HCT116 (cell line): ENCODE results near the gene AR. TPM values are rescaled to one million over a fixed set of nuclear protein-coding genes. Genes with fewer than 3 reads are reported as not detected.

ENCODE experiments used
- ATAC-seq: fragments of 200-7000 bp; cut with Tn5 transposase; 2 replicates; pipeline ENCODE4 v1.9.1; 2020; ENCODE audit warnings: mild to moderate bottlenecking, moderate library complexity
- BruUV-seq: library from RNA; stranded (reverse); fragments of 400-500 nt; replicated peaks from 2 replicates; lab custom pipeline; 2021; lab: Mats Ljungman, UMichigan
- CTCF ChIA-PET: fragments of 300-600 bp; sonication (Branson Sonifier 250); formaldehyde crosslinking; loops from one replicate; lab custom pipeline; 2021; ENCODE audit warnings: antibody characterized with exemption; lab: Charles Lee
- POLR2A ChIA-PET: fragments of 300-600, 350-600 bp; sonication (Branson Sonifier 250); formaldehyde crosslinking; loops from one replicate; lab custom pipeline; 2021; ENCODE audit warnings: antibody characterized with exemption; lab: Charles Lee
- RAD21 ChIA-PET, 2 experiments: fragments of 300-600 bp; sonication (Branson Sonifier 250); formaldehyde crosslinking; loops; one replicate each; lab custom pipeline; 2023; ENCODE audit warnings: low total read pairs in 2 of 2; ENCODE audit not compliant: uncharacterized antibody in 2 of 2, unreplicated experiment in 2 of 2, low non-redundant PET in 1 of 2; lab: Charles Lee
- DNase-seq: peaks from one replicate; pipeline ENCODE4 v3.0.0-alpha.2; 2010; ENCODE audit warnings: low read depth, low spot score
- H2AFZ ChIP-seq: fragments of 200-600 bp; shearing (Covaris generic), sonication (generic); 2 replicates; pipeline ENCODE4 v1.6.1; 2017; ENCODE audit warnings: low read depth, mixed run types, mixed read lengths, antibody characterized with exemption, low read length; ENCODE audit not compliant: poor library complexity, severe bottlenecking
- H3K27ac ChIP-seq: 2 replicates; pipeline ENCODE4 v1.5.1; 2012; ENCODE audit warnings: low read depth, low read length
- H3K27me3 ChIP-seq: fragments of 200-600 bp; sonication (generic); 2 replicates; pipeline ENCODE4 v1.6.1; 2016; ENCODE audit warnings: mixed run types, low read length, mixed read lengths; ENCODE audit not compliant: insufficient read depth
- H3K36me3 ChIP-seq, 2 experiments: fragments of 200-500 bp in 1 of 2; fragments of 200-600 bp in 1 of 2; sonication (Bioruptor generic) in 1 of 2; sonication (generic) in 1 of 2; 2 replicates each; pipeline versions ENCODE4 v1.5.1 to v1.6.1; 2014 to 2016; ENCODE audit warnings: low read length in 2 of 2, inconsistent platforms in 1 of 2, mixed read lengths in 1 of 2, mixed run types in 1 of 2; ENCODE audit not compliant: insufficient read depth in 2 of 2, control insufficient read depth in 1 of 2
- H3K4me1 ChIP-seq, 2 experiments: fragments of 200-600 bp in 1 of 2; sonication (generic) in 1 of 2; 2 replicates each; pipeline versions ENCODE4 v1.5.1 to v1.6.1; 2012 to 2017; ENCODE audit warnings: low read length in 2 of 2, inconsistent platforms in 1 of 2, mild to moderate bottlenecking in 1 of 2, mixed read lengths in 1 of 2, mixed run types in 1 of 2, moderate library complexity in 1 of 2; ENCODE audit not compliant: insufficient read depth in 2 of 2, control insufficient read depth in 1 of 2
- H3K4me2 ChIP-seq: fragments of 200-600 bp; sonication (generic); 2 replicates; pipeline ENCODE4 v1.6.1; 2017; ENCODE audit warnings: mixed run types, low read length, mixed read lengths
- H3K4me3 ChIP-seq, 2 experiments: fragments of 200-600 bp in 1 of 2; sonication (generic) in 1 of 2; replicated peaks in 1 of 2; 2 replicates each; pipeline ENCODE4 v1.5.1; 2011 to 2016; ENCODE audit warnings: low read length in 2 of 2, control low read depth in 1 of 2, low read depth in 1 of 2, mild to moderate bottlenecking in 1 of 2, mixed read lengths in 1 of 2, mixed run types in 1 of 2
- H3K79me2 ChIP-seq: fragments of 200-600 bp; sonication (generic); 2 replicates; pipeline ENCODE4 v1.6.1; 2017; ENCODE audit warnings: mild to moderate bottlenecking, mixed run types, low read length, moderate library complexity, mixed read lengths; ENCODE audit not compliant: insufficient read depth
- H3K9ac ChIP-seq: fragments of 200-600 bp; sonication (generic); 2 replicates; pipeline ENCODE4 v1.6.1; 2016; ENCODE audit warnings: low read length, mixed read lengths
- H3K9me2 ChIP-seq: fragments of 200-600 bp; sonication (generic), shearing (Covaris generic); 2 replicates; pipeline ENCODE4 v1.6.1; 2017; ENCODE audit warnings: mixed run types, mild to moderate bottlenecking, moderate library complexity; ENCODE audit not compliant: insufficient read depth
- H3K9me3 ChIP-seq, 2 experiments: fragments of 200-500 bp in 1 of 2; fragments of 200-600 bp in 1 of 2; sonication (Bioruptor generic) in 1 of 2; sonication (generic) in 1 of 2; 2 replicates each; pipeline ENCODE4 v1.6.1; 2014 to 2017; ENCODE audit warnings: low read length in 2 of 2, mixed read lengths in 2 of 2, inconsistent platforms in 1 of 2, low read depth in 1 of 2, mild to moderate bottlenecking in 1 of 2, mixed run types in 1 of 2, moderate library complexity in 1 of 2; ENCODE audit not compliant: control insufficient read depth in 1 of 2, insufficient read depth in 1 of 2
- H4K20me1 ChIP-seq: fragments of 200-600 bp; sonication (generic), shearing (Covaris generic); 2 replicates; pipeline ENCODE4 v1.6.1; 2017; ENCODE audit warnings: mixed run types, mild to moderate bottlenecking, moderate library complexity; ENCODE audit not compliant: insufficient read depth
- CBX3 ChIP-seq: IDR thresholded peaks from 2 replicates; pipeline ENCODE4 v1.6.1; 2012; ENCODE audit warnings: low read depth
- CEBPB ChIP-seq: IDR thresholded peaks from 2 replicates; pipeline ENCODE4 v1.6.1; 2012; ENCODE audit warnings: low read depth
- ELF1 ChIP-seq: IDR thresholded peaks from 2 replicates; pipeline ENCODE4 v1.6.1; 2012; ENCODE audit warnings: low read depth, borderline replicate concordance
- RAD21 ChIP-seq: IDR thresholded peaks from 2 replicates; pipeline ENCODE4 v1.6.1; 2012; ENCODE audit warnings: low read depth, mild to moderate bottlenecking
- SRF ChIP-seq: IDR thresholded peaks from 2 replicates; pipeline ENCODE4 v1.6.1; 2012; ENCODE audit warnings: low read depth
- YY1 ChIP-seq: IDR thresholded peaks from 2 replicates; pipeline ENCODE4 v1.6.1; 2011; ENCODE audit warnings: low read length, low read depth, moderate library complexity, mild to moderate bottlenecking; ENCODE audit not compliant: insufficient replicate concordance; ENCODE audit errors: extremely low read depth
- ZFX ChIP-seq: fragments of 450-650 bp; IDR thresholded peaks from 2 replicates; pipeline ENCODE4 v1.6.1; 2017
- ZNF274 ChIP-seq: fragments of 200-500 bp; sonication (Bioruptor generic); IDR thresholded peaks from 2 replicates; pipeline ENCODE4 v1.6.1; 2014; ENCODE audit warnings: mild to moderate bottlenecking, low read depth, low read length, inconsistent platforms
- intact Hi-C: fragments of 100-400 bp; cut with micrococcal nuclease; formaldehyde crosslinking; loops from 2 replicates; pipeline ENCODE4 v1.10.0; 2022
- total RNA-seq: library from RNA; stranded (reverse); gene quantifications from one replicate; pipeline ENCODE4 v1.2.1, GENCODE V29; 2021; ENCODE audit not compliant: unreplicated experiment
- TF ChIP-seq, protein P1 (sequence below): IDR thresholded peaks from 2 replicates; pipeline ENCODE4 v1.6.1; 2012; ENCODE audit warnings: low read depth
- TF ChIP-seq, protein P2 (sequence below): IDR thresholded peaks from 2 replicates; pipeline ENCODE4 v1.6.1; 2012
- TF ChIP-seq, protein P3 (sequence below): IDR thresholded peaks from 2 replicates; pipeline ENCODE4 v1.6.1; 2011; ENCODE audit warnings: mild to moderate bottlenecking, low read length, moderate library complexity; ENCODE audit not compliant: insufficient replicate concordance; ENCODE audit errors: extremely low read depth
- TF ChIP-seq, protein P4 (sequence below): IDR thresholded peaks from 2 replicates; pipeline ENCODE4 v1.6.1; 2012

Gene AR
- total RNA-seq, 1 experiment from 2014 or later = 0.02 TPM

DNA sequence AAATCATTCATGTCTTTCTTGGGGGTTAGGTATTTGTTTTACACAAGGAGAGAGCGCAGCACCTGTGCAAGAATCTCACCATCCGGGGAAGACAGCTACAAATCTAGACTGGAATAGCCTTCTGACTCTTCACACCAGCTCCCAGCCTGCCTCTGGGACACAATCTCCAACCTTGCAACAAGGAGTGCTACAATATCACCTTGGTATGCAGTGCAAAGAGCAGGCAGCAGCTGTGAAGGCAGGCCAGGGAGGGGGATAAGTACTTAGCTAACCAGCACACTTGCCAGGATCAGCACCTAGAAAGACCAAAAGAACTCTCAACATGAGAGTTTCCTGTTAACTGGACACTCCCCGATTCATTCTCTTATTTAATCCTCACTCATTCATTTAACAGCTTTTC, 235.3 kb downstream of the AR start:
- no peaks in the 10 kb centered on the region for H3K9me2 ChIP-seq
- DNase-seq (no peak), ATAC-seq (no peak)
- RAD21 ChIA-PET = no interaction called here
- H3K4me1 ChIP-seq = no peaks in the 10 kb centered on the region
- POLR2A ChIA-PET = no interaction called here
- H3K4me2 ChIP-seq = no peak overlapping the region
- no peaks in the 10 kb centered on the region for H3K79me2 ChIP-seq
- H2AFZ ChIP-seq = no peak overlapping the region
- H3K36me3 ChIP-seq = no peaks in the 10 kb centered on the region
- H4K20me1 ChIP-seq = no peaks in the 10 kb centered on the region
- H3K27me3 ChIP-seq = no peaks in the 10 kb centered on the region
- intact Hi-C loops = no loop called here
- BruUV-seq = no TSS peak
- no peak overlapping the region for H3K27ac ChIP-seq
- no peak overlapping the region for H3K9ac ChIP-seq
- TF ChIP-seq RAD21 = no peak
- no peak for TF ChIP-seq YY1
- no peak for TF ChIP-seq CEBPB
- TF ChIP-seq ELF1 = no peak
- no peak for TF ChIP-seq ZFX
- no peak for TF ChIP-seq CBX3
- TF ChIP-seq, protein P1, sequence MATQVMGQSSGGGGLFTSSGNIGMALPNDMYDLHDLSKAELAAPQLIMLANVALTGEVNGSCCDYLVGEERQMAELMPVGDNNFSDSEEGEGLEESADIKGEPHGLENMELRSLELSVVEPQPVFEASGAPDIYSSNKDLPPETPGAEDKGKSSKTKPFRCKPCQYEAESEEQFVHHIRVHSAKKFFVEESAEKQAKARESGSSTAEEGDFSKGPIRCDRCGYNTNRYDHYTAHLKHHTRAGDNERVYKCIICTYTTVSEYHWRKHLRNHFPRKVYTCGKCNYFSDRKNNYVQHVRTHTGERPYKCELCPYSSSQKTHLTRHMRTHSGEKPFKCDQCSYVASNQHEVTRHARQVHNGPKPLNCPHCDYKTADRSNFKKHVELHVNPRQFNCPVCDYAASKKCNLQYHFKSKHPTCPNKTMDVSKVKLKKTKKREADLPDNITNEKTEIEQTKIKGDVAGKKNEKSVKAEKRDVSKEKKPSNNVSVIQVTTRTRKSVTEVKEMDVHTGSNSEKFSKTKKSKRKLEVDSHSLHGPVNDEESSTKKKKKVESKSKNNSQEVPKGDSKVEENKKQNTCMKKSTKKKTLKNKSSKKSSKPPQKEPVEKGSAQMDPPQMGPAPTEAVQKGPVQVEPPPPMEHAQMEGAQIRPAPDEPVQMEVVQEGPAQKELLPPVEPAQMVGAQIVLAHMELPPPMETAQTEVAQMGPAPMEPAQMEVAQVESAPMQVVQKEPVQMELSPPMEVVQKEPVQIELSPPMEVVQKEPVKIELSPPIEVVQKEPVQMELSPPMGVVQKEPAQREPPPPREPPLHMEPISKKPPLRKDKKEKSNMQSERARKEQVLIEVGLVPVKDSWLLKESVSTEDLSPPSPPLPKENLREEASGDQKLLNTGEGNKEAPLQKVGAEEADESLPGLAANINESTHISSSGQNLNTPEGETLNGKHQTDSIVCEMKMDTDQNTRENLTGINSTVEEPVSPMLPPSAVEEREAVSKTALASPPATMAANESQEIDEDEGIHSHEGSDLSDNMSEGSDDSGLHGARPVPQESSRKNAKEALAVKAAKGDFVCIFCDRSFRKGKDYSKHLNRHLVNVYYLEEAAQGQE = no peak
- TF ChIP-seq, protein P2, sequence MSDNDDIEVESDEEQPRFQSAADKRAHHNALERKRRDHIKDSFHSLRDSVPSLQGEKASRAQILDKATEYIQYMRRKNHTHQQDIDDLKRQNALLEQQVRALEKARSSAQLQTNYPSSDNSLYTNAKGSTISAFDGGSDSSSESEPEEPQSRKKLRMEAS = no peak
- no peak for TF ChIP-seq SRF
- no peak for TF ChIP-seq ZNF274
- TF ChIP-seq, protein P3, sequence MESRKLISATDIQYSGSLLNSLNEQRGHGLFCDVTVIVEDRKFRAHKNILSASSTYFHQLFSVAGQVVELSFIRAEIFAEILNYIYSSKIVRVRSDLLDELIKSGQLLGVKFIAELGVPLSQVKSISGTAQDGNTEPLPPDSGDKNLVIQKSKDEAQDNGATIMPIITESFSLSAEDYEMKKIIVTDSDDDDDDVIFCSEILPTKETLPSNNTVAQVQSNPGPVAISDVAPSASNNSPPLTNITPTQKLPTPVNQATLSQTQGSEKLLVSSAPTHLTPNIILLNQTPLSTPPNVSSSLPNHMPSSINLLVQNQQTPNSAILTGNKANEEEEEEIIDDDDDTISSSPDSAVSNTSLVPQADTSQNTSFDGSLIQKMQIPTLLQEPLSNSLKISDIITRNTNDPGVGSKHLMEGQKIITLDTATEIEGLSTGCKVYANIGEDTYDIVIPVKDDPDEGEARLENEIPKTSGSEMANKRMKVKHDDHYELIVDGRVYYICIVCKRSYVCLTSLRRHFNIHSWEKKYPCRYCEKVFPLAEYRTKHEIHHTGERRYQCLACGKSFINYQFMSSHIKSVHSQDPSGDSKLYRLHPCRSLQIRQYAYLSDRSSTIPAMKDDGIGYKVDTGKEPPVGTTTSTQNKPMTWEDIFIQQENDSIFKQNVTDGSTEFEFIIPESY = no peak
- TF ChIP-seq, protein P4, sequence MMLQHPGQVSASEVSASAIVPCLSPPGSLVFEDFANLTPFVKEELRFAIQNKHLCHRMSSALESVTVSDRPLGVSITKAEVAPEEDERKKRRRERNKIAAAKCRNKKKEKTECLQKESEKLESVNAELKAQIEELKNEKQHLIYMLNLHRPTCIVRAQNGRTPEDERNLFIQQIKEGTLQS = no peak
- H3K9me3 ChIP-seq = no peaks in the 10 kb centered on the region
- no peak overlapping the region for H3K4me3 ChIP-seq
- CTCF ChIA-PET = no interaction called here
